Stimulated activated CD4-positive, alpha-beta T cell treated with anti-CD3 and anti-CD28 coated beads, Interleukin-4, amount 100 ng/mL, for 1 hour (primary cell): ENCODE results near the gene DIAPH1.

Source experiments
- DNase-seq: peaks from one replicate; pipeline ENCODE4 v3.0.0-alpha.2; 2020

The DIAPH1 gene

DNA sequence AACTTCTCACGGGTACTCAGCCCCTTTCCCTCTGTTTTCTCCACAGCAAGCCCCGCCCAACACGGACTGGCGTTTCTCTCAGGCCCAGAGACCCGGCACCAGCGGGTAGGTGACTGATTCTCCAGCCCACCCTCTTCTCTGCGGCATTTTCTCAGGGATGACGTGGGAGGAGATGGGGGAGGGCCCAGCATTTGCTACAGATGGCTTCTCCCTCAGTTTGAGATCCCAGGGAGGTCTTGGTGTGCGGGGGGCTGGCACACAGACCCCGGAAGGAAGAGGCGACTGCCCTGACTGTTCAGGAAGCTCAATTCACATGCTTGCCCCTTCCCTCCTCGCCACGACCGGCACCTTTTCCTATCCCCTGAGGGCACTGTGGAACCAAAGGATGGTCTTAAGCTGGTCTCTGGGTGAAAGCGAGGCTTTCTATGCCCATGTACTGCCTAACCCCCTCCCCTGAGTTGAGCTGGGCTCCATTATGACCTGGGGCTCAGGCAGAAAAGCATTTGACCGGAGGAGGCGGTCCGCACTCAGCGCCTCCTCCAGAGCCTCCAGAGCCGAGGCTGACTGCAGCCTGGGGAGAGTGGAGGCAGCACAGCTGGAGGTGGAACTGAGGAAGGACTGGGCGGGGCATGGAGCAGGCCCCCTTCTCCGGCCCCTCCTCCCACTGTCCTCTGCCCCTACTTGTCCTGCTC, 123.9 kb downstream of the DIAPH1 start:
- DNase-seq, result no peak

GRCh38 chr5:141493500-141494422, 125.0 kb downstream of the DIAPH1 start:
- DNase-seq, result no peak

DNA sequence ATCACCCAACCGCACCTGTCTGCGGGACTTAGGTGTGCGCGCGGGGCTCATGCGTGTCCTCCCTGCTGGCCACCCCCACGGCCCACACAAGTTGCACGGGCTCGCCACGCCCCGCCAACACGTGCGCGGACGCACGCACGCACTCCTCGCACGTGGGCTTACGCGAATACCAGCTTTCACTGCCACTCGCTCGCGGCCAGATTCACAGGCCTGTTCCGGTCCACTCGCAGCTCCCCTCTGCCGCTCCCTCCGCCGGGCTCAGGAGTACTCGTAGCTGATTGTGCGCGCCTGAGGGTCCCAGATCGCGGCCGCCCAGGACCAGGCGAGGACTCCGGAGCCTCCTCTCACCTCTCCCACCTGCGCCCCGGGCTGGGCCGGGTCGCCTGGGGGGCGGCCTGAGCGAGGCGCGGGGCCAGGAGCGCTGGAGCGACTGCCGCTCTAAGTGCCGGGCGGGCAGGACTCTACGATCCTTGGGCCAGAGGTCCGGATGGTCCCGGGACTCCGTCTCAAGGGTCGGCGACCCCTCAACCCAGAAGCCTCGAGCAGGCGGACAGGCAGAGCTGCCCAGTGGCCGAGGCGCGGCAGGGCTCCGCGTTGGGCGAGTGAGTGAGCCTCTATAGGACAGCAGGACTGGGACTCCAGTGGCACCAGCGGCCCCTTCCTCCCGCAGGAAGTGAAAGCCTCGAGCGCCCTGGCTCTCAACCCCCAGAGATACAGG, 126.5 kb downstream of the DIAPH1 start:
- DNase-seq, result peak; percentile 39

DNA sequence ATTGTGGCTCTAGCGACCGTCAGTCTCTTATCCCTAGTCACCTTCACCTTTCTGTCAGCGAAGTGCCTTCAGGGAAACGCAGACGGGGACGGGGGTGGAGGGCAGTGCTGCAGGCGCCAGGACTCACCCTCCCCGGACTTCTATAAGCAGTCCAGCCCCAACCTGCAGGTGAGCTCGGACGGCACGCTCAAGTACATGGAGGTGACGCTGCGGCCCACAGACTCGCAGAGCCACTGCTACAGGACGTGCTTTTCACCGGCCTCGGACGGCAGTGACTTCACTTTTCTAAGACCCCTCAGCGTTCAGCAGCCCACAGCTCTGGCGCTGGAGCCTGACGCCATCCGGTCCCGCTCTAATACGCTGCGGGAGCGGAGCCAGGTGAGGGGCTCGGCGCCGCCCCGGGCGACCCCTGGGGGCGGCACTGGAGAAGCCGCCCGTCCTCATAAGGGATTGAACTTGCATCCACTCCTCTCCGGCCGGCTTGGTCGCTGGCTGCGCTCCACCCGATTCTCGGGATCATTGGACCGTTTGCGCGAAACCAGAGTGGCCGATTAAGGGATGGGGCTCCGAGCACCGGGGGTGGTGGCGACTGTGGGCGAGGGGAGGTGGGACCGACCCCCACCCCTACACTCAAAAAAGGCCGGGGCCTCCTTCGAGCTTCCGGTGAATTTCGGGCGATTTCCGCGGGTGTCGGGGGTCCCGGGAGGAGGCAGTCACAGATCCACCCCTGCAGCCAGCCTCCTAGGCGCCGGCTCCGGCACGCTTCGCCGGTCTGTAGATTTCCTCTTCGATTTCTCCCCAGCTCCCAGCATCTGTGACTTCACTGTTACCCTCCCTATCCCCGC, 127.3 kb downstream of the DIAPH1 start:
- no peak for DNase-seq

DNA sequence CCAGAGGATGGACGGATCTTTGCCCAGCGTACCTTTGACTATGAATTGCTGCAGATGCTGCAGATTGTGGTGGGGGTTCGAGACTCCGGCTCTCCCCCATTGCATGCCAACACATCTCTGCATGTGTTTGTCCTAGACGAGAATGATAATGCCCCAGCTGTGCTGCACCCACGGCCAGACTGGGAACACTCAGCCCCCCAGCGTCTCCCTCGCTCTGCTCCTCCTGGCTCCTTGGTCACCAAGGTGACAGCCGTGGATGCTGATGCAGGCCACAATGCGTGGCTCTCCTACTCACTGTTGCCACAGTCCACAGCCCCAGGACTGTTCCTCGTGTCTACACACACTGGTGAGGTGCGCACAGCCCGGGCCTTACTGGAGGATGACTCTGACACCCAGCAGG, 128.0 kb downstream of the DIAPH1 start:
- DNase-seq, result no peak

DNA sequence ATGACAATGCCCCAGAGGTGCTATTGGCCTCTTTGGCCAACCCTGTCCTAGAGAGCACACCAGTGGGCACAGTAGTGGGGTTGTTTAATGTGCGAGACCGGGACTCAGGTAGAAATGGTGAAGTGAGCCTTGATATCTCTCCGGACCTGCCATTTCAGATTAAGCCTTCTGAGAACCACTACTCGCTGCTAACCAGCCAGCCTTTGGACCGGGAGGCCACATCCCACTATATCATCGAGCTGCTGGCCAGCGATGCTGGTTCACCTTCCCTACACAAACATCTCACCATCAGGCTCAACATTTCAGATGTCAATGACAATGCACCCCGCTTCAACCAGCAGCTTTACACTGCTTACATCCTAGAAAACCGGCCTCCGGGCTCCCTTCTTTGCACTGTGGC, 128.5 kb downstream of the DIAPH1 start:
- DNase-seq, result no peak

- DNase-seq, result no peak
Measured at GRCh38 chr5:141489841-141490240, 129.0 kb downstream of the DIAPH1 start.

- no peak for DNase-seq
Measured at GRCh38 chr5:141488591-141489561, 129.9 kb downstream of the DIAPH1 start, which contains the start of gene PCDHGC5. PCDHGC5 (plus strand) TSS chr5:141489081; CDS start chr5:141489241, 160 bp downstream.

DNA sequence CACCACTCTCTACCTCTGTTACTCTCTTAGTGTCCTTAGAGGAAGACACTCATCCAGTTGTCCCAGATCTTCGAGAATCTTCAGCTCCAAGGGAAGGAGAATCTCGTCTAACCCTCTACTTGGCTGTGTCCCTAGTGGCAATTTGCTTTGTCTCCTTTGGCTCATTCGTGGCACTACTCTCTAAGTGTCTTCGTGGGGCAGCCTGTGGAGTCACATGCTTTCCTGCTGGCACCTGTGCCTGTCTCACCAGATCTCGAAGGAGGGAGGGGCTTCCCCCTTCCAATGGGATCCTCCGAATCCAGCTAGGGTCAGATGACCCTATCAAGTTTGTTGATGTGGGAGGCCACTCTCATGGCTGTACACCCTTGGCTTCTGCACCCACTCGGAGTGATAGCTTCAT, 131.7 kb downstream of the DIAPH1 start:
- DNase-seq, result no peak

GRCh38 chr5:141486091-141486490, 132.7 kb downstream of the DIAPH1 start:
- no peak for DNase-seq

GRCh38 chr5:141485321-141486055, 133.3 kb downstream of the DIAPH1 start:
- DNase-seq, result no peak

DNA sequence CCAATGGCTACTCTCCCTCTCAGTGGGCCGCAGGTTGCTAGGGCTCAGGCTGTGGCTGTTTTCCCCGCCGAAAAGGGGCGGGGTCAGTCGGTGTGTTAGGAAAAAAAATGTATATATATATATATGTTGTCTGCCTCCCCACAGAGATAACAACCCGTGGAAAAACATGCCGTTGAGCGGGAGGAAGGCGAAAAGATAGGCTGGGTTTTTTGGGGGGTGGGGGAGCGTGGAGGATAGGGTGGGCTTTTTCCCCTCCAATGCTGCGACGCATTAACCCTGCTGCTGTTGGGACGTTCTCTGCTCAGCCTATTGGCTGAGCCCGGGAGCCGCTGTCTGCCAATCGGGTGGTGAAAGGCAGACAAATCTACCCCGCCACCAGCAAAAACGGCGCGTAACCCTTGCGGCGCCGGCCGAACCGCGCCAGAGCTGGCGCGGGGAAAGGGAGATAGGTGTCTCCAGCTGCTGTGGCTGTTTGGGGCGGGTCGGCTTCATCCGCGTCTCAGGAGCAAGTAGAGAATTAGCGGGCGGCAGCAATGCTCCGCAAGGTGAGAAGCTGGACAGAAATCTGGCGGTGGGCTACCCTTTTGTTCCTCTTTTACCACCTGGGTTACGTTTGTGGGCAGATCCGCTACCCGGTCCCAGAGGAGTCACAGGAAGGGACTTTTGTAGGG, 134.0 kb downstream of the DIAPH1 start, which contains the start of gene PCDHGC4:
Gene PCDHGC4, plus strand, starts transcription at position 390 of the 671 bp plus-strand sequence. Its CDS starts 144 bp downstream, at position 534.
- no peak for DNase-seq

DNA sequence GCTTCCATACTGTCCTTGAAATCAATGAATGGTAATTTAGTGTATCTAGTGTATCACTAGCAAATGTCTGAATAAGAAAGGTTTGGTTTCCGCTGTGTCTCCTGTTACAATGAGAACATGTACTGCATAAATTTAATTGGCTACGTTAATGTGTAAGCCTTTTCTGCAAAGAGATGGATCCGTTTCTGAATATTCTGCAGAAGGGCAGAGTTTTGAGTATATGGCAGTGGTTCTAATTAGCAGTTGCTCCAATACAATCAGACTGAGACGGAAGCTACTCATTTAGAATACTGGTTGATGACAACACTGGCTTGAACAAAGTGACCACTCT, 134.5 kb downstream of the DIAPH1 start:
- no peak for DNase-seq

GRCh38 chr5:141483902-141484301, 134.9 kb downstream of the DIAPH1 start:
- DNase-seq, result no peak

DNA sequence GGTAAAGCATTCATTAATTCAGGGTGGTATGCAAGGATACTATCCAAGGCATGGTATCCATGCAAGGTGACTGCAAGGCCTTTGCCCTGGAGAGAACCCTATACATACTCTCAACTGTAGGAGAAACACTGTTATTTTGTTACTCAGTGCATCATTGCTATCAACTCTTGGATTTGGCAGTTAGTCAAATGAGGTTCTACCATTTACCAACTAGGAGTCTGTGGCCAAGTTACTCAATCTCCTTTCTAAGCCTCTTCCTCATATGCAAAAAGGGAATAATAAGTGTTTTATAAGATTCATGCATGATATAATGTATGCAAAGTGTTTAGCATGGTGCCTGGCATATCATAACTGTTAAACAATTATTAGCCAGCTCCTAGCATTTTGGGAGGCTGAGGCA, 139.0 kb downstream of the DIAPH1 start:
- DNase-seq, result no peak

DNA sequence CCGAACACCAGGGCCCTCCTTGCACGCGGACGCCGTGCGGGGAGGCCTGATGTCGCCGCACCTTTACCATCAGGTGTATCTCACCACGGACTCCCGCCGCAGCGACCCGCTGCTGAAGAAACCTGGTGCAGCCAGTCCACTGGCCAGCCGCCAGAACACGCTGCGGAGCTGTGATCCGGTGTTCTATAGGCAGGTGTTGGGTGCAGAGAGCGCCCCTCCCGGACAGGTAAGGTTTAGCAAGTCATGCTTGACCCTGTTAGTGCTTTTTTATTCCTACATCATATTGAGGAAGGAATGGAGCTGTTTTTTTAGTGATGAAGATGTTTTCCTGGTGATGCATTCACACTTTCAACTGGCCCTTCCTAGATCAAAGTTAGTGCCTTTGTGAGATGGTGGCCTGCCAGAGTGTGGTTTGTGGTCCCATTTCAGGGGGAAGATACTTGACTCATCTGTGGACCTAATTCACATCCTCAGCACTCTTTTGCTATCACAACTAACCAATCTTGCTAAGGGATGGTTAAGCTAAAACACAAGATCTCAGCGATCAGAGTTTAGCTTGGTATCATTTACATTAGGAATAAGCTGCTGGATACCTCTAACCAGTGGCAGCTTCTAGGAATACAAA, 140.4 kb downstream of the DIAPH1 start:
- no peak for DNase-seq

DNA sequence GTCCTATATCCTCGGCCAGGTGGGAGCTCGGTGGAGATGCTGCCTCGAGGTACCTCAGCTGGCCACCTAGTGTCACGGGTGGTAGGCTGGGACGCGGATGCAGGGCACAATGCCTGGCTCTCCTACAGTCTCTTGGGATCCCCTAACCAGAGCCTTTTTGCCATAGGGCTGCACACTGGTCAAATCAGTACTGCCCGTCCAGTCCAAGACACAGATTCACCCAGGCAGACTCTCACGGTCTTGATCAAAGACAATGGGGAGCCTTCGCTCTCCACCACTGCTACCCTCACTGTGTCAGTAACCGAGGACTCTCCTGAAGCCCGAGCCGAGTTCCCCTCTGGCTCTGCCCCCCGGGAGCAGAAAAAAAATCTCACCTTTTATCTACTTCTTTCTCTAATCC, 141.0 kb downstream of the DIAPH1 start:
- DNase-seq, result no peak

- DNase-seq, result no peak
Measured at GRCh38 chr5:141477044-141477575, 141.7 kb downstream of the DIAPH1 start.
